GM18498 (cell line): ENCODE data around the gene SNAPIN.

Experiments used
- ATAC-seq: cut with Tn5 transposase; IDR thresholded peaks from one replicate; pipeline ENCODE4 v1.9.1; 2021; ENCODE audit warnings: mild to moderate bottlenecking, moderate library complexity; ENCODE audit not compliant: unreplicated experiment

SNAPIN gene, protein sequence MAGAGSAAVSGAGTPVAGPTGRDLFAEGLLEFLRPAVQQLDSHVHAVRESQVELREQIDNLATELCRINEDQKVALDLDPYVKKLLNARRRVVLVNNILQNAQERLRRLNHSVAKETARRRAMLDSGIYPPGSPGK

GRCh38 chr1:153658400-153659174 is at the start of gene SNAPIN:
Gene SNAPIN, plus strand, starts transcription at chr1:153658703. Its CDS starts 41 bp downstream, at chr1:153658744.
- ATAC-seq = peak; percentile 89

DNA sequence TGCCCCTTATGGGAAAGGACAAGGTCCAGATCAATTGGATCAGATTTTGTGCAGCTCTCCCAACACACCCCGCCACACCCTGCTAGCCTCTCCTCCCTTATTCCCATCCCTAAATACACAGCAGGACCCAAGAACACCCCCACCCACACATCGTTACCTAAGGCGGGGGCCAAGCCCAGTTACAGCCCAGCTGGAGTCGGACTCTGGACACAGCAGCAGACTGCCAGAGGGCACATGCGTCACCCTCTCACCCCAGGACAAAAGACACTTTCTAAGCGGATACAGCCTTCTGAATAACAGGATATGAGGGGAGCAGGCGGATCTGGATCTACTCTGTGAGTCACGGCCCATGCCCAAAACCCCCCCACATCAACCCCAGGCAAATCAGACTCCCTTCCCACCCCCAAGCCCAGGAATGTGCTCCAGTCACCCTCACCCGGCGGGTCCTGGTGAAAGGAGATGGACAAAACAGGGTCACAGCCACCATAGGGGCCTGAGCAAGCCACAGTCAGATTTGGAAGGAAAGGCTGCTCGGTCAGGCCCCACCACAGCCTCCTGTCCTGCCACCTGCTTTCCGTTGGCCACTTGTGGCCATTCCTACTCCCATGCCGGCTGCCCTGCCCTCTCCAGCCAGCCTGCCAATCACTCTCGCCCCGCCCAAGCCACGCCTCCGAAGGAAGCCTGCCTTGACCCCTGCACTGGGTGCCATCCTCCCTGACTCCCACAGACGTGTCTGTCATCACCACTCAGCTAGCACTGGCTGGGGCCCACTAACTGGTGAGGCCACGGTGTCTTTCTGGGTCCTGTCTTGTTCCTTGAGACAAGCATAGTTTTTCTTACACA is 49.5 kb upstream of the SNAPIN start:
- ATAC-seq = no peak

DNA sequence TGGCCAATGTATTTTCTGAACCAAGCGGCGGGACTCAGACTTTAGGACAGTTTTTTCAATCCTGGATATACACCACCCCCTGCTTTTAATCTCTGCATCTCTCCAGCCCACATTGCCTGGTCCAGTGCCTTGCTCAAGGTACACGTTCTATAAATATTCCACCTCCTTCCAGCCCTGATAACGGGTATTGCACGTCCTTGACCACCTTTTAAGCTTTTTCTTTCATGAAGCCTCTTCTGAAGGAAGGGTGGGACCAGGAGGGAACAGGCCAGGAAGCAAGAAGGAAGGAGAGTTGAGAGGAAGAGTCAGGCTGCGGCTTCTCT is 49.0 kb upstream of the SNAPIN start:
- ATAC-seq = no peak

- ATAC-seq = no peak
Observed at GRCh38 chr1:153610334-153610733, 48.2 kb upstream of the SNAPIN start.

- no peak for ATAC-seq
Observed at GRCh38 chr1:153610811-153611301, 47.6 kb upstream of the SNAPIN start.

DNA sequence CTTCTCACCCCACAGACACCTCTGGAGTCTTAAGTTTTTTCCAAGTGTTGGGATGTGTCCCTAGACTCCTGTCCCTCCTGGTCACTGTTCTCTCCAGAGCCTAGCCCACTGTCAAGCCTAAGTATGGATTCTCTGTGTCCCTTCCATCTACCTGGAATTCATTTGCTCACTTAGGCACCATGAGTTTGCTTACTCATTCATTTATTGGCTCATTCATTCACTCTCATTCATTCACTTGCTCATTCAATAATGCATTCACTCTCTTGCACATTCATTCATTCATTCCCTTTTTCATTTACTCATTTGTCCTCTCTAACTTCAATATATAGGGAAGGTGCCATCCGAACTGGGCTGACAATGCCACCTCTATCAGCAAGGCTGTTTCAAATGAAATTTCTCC is 47.1 kb upstream of the SNAPIN start:
- no peak for ATAC-seq

DNA sequence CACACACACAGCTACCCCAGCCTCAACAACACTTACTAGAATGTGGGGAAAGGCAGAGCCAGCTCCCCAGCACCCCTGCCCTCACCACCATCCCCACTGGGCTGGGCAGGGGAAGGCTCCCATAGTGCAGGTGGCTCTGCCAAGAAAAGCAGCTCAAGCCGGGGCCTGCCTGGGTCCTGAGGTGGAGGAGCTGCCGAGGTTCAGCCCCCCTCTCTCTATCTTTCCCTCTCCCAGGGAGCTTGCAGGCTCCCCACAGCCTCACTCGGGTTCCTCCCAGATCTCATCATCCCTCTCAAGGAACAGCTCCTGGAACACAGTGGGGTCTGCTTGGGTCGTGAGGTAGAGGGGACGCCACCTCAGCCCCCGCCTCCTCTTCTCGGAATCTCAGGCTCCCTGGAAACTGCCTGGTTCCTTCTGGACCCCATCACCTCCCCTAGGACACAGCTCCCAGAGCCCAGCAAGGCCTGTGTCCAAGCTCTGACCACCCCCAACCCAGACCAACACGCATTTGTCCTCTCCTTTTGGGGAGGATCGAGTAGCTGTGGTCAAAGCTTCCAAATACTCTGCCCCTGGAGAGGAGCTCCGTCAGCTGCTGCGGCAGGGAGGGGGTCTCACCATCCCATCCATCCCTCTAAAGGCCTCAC is 46.3 kb upstream of the SNAPIN start:
- ATAC-seq = no peak

- ATAC-seq = no peak
Observed at GRCh38 chr1:153612755-153613331, 45.7 kb upstream of the SNAPIN start, which contains the start of gene S100A16. Gene S100A16, minus strand, starts transcription at chr1:153613137. Its CDS starts 4,986 bp downstream, at chr1:153608151.

- ATAC-seq = no peak
Observed at GRCh38 chr1:153613406-153613805, 45.1 kb upstream of the SNAPIN start.

DNA sequence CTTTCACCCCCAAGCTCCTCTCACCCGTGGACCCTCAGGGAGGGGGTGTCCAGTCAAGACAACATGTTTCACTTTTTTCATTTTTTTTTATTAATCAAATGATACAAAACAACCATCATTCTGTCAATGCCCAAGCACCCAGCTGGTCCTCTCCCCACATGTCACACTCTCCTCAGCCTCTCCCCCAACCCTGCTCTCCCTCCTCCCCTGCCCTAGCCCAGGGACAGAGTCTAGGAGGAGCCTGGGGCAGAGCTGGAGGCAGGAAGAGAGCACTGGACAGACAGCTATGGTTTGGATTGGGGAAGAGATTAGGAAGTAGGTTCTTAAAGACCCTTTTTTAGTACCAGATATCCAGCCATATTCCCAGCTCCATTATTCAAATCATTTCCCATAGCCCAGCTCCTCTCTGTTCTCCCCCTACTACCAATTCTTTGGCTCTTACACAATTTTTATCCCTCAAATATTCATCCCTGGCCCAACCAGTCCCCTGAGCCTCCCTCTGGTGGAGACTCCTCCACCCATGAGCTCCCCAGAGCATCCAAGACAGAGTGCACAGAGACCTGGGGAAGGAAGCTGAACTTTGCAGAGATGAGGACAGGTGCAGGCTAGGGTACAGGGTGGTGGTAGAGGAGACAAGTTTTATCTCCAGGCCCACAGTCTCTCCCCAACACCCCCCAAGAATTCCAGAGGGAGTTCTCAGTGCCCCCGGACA is 44.2 kb upstream of the SNAPIN start:
- ATAC-seq = no peak

GRCh38 chr1:153614906-153615305 is 43.6 kb upstream of the SNAPIN start:
- ATAC-seq = no peak

DNA sequence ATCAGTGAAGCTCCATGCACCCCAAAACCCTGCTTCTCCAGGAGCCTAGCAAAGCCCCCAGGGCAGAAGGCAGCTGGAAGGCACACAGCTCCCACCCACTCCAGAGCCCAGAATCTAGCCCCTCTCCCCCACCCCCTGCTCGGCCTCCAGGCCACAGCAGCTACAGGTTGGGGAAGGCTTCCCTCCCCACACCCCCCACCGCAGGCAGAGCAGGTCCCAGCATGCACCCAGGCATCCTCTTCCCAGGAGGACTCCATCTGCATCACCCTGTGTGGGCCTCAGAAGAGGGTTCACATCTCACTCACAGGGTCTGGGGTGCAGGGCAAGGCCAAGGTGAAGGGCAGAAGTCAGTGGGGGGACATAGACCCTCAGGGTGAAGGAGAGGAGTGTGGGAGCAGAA is 43.1 kb upstream of the SNAPIN start:
- no peak for ATAC-seq

DNA sequence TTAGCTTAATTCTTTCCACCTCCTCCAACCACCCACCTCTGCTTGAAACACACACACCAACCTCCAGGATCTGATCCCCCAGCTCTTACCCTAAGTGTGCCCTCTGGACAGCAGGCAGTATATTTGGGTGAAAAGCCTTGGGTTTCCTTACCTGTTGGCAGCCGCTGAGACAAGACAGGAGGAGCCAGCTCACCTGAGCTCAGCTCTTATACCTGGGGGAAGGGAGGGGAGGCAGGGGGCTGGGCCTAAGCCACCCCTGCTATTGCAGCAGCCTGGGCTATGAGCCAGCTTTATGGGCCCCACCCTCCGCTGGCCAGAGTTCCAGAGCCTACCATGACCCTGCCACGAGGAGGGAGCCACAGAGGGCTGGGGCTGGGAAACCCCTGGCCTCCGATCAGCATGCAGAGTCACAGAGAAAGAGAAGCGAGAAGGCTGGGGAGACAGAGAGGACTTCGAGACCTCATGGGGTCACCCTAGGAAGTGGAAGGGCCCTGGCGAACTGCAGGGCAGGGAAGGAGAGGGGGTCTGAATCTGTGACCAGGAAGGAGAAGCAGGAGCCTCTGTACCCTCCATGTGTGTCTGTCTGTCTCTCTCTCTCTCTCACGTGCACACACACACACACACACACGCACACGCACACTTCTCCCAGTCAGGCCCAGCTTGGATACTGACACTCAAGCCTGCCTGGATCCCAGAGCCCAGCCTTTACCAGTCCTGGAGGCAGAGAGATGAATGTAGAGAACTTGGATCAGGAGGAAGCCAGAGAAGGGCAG is 42.2 kb upstream of the SNAPIN start, which contains the start of gene S100A14:
Gene S100A14 (minus strand): TSS at position 182 of the 773 bp plus-strand sequence. CDS start 467 bp downstream, outside the sequence.
- no peak for ATAC-seq

DNA sequence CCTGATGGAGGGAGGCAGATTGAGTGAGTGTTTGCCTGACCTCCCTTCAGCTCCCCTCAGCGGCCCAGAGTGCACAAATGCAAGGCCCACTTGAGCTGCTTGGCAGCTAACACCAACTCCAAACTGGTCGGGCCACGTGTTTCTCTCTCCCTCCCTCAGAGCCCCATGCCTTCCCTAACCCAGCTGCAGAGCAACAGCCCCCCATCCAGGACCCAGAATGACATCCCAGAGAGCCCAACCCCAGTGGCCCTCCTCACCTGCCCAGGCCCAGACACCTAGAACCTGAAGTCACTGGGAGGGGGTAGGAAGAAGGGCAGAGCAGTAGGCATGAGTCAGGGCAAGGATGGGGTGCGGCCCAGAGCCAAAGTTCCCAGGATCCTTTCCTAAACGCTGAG is 41.6 kb upstream of the SNAPIN start:
- no peak for ATAC-seq

DNA sequence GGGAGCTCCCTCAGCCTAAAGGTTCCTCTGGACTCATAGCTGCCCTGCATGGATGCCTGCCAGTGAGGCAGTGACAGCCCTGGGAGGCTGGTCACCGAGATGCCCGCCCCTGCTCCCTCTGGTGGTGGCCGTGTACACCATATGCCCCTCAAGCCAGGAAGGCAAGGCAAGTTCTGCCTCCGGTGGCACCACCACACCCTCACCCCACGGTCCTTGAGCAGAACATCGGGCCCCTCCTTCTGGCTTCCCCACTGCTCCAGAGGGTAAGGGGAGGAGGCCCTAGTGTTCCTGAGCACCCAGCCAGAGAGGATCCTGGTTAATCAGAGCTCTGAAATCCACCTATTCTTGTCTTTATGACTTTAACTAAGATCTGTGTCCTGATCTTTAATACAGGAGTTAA is 40.8 kb upstream of the SNAPIN start:
- ATAC-seq = peak; percentile 82

DNA sequence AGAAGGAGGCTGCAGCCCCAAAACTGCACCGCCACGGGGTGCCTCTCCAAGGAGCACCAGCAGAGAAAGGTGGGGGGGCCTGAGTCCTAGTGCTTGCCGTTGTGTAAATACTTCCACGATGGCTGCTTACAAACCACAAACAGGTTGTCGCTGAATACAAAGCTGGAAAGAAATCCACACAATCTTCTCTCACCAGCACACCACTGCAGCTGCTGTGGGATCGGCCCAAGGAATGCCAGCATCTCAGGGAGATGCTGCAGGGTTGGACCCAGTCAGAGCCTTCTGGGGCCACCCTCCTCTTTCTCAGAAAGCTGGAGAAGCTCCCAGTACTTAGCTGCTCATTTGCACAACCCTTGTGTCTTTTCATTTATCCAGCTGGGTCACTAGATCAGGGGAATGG is 39.3 kb upstream of the SNAPIN start:
- ATAC-seq = no peak

DNA sequence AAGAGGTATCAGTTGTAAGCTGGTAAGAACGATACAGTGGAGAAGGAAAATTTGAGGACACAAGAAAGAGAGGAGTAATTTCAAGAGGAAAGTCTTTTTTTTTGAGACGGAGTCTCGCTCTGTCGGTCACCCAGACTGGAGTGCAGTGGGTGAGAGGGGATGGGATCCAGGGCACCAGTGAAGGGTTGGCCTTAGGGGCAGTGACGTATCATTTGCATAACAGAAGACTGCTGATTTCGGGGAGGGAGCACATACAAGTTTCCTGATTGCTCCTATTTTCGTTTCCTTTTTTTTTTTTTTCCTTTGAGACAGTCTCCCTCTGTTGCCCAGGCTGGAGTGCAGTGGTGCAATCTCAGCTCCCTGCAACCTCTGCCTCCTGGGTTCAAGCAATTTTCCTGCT is 35.4 kb upstream of the SNAPIN start:
- no peak for ATAC-seq

DNA sequence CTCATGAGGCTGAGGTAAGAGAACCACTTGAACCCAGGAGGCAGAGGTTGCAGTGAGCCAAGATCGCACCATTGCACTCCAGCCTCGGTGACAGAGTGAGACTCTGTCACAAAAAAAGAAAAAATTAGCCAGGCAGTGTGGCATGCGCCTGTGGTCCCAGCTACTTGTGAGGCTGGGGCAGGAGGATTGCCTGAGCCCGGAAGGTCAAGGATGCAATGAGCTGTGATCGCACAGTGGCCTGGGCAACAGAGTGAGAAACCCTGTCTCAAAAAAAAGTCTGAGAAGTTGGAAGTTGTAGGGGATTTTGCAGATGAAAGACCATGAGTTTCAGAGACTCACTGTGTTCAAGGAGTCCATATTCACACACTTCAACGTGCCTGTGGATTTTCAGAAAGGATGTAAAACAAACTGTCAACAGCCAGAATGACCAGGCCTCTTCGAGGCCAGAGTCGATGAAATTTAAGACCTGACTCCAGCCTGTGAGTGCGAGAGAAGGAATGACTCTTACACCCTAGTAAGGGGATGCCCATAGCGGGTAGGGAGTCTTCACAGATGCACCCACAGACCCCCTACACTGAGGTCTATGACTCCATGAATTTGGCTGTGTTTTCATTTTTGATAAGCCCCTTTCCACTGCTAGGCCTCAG is 33.4 kb upstream of the SNAPIN start:
- ATAC-seq = no peak

- ATAC-seq = no peak
Observed at GRCh38 chr1:153626477-153626903, 32.0 kb upstream of the SNAPIN start.
